LNCaP clone FGC (cell line): ENCODE data around the gene RPL22.

Experiments used
- DNase-seq: peaks from one replicate; pipeline ENCODE4 v3.0.0-alpha.2; 2011; ENCODE audit warnings: low read depth
- H3K4me3 ChIP-seq: 2 replicates; pipeline ENCODE4 v1.5.1; 2011; ENCODE audit warnings: mild to moderate bottlenecking, low read depth, low read length, control low read depth
- TF ChIP-seq, protein P1 (sequence below): IDR thresholded peaks from 2 replicates; pipeline ENCODE4 v1.5.1; 2012; ENCODE audit warnings: mild to moderate bottlenecking; ENCODE audit not compliant: control insufficient read depth, insufficient read depth; ENCODE audit errors: extremely low read depth

Gene RPL22

DNA sequence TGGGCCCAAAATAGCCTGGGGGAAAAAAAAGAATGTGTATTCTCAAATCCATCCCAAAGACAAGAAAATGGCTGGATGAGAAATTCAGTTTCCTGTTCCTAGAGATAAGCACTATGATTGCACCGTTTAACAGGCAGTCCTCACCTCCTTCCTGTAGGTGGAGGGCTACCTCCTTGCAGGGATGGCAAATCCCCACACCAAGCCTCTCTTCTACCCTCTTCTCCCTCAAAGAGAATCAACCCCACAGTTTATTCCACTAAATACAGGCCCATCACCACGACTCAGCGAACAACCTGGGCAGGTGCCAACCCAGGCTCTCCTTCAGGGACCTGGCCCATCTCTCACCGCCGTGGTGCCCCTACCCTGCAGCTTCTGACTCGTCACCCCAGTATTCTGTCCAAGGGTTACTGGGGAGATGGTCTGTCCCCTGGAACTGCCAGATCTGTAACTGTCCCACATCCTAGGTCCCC lies 15.8 kb downstream of the RPL22 start:
- H3K4me3 ChIP-seq = no peak overlapping the region
- no peak for DNase-seq
- TF ChIP-seq, protein P1, sequence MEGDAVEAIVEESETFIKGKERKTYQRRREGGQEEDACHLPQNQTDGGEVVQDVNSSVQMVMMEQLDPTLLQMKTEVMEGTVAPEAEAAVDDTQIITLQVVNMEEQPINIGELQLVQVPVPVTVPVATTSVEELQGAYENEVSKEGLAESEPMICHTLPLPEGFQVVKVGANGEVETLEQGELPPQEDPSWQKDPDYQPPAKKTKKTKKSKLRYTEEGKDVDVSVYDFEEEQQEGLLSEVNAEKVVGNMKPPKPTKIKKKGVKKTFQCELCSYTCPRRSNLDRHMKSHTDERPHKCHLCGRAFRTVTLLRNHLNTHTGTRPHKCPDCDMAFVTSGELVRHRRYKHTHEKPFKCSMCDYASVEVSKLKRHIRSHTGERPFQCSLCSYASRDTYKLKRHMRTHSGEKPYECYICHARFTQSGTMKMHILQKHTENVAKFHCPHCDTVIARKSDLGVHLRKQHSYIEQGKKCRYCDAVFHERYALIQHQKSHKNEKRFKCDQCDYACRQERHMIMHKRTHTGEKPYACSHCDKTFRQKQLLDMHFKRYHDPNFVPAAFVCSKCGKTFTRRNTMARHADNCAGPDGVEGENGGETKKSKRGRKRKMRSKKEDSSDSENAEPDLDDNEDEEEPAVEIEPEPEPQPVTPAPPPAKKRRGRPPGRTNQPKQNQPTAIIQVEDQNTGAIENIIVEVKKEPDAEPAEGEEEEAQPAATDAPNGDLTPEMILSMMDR = no peak

DNA sequence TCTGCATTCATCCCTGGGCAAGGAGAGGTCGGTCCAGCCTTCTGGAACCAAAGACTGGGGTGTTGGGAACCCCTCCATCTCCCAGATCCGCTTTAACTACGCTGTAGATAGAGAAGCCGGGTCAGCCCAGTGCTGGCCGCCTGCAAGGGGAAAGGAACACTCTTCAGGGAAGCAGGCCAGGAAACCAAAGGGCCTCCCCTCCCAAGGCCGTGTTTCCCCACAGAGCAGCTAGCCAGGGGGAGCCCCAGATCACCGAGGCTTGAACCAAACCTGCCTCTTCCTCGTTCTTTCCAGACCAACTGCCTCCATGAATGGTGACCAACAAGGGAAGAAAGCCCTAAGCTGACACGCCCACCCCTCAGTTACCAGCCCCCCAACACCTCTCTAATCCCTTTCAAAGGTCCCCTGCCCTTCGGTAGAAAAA lies 18.0 kb downstream of the RPL22 start:
- TF ChIP-seq, protein P1 = no peak
- DNase-seq = no peak
- no peak overlapping the region for H3K4me3 ChIP-seq

DNA sequence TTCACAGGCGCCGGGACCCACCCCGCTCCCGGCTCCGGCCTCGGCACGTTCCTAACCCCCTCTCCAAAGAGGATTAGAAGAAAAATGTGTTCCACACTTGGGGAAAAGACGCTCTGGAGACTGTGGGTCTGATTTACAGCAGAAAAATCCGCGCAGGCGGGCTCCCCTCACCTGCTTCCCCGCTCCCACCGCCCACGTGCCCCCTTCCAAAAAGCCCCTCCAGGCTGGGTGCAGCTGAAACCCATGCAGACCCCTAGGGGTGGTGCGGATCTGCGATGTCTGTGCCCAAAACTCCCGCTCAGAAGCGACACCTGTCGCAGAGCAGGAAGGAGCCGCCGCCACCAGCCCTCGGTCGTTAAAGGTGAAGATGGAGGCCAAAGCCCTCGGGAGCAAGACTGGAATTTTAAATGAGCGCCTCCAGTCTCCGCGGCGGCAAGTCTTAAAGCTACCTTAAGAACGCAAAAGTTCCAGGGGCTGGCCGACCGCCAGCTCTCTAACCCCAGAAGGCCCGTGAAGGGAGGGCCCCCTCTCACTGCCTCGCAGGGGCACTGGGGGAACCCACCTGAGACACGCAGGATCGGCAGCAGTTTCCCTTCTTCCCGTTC lies 18.6 kb downstream of the RPL22 start:
- DNase-seq = no peak
- no peak overlapping the region for H3K4me3 ChIP-seq
- TF ChIP-seq, protein P1 = no peak

DNA sequence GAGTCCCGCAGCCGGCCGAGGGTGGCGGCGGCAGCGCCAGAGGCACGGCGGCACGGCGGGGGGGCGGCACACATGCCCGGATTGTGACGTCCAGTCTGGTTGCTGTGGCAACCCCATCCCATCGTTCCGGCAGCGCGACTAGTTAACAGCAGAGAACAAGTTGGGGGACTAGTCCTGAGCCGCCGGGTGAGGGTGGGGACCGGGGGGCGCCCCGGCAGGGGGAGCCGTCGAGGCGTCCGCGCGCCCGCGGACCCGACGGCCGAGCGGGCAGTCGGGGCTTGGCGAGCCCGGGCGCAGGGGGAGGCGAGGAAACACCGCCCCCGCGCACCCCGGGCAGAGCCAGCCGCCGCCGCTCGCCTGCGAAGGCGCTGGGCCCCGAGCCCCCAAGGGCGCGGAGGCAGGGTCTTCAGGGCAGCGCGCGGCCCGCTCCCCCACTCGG lies 19.1 kb downstream of the RPL22 start, which contains the start of gene CHD5:
CHD5 (minus strand) TSS at position 54 of the 439 bp plus-strand sequence. CDS start 298 bp downstream, outside the sequence.
- DNase-seq = no peak
- no peak within 1 kb of the TSS for H3K4me3 ChIP-seq
- TF ChIP-seq, protein P1 = no peak

DNA sequence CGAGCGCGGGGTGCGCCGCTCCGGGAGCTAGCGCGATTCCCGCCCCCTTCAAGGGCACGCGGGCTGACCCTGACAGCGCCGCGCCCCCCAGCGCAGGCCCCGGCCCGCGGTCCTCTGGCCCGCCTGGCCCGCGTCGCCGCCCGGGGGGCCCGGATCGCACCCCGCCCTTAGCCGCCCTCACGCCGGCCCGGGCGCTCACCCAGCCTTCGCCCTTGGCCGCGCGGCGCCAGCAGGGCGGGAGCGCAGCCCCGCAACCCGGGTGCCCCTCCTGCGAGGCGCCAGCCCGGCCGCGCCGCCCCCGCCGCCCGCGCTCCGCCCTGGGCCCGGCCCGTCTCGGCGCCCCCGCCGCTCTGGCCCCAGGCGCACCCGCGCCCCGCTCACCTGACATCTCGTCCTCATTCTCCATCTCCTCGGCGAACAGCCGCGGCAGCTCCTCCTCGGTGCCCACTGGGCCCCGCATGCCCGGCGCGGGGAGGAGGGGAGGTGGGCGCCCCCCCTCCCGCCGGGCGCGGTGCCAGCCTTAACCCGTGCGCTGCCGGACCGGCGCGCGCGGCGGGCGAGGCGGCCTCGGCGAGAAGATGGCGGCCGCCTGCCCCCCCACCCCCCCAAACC lies 19.7 kb downstream of the RPL22 start:
- no peak overlapping the region for H3K4me3 ChIP-seq
- DNase-seq = no peak
- TF ChIP-seq, protein P1 = no peak

DNA sequence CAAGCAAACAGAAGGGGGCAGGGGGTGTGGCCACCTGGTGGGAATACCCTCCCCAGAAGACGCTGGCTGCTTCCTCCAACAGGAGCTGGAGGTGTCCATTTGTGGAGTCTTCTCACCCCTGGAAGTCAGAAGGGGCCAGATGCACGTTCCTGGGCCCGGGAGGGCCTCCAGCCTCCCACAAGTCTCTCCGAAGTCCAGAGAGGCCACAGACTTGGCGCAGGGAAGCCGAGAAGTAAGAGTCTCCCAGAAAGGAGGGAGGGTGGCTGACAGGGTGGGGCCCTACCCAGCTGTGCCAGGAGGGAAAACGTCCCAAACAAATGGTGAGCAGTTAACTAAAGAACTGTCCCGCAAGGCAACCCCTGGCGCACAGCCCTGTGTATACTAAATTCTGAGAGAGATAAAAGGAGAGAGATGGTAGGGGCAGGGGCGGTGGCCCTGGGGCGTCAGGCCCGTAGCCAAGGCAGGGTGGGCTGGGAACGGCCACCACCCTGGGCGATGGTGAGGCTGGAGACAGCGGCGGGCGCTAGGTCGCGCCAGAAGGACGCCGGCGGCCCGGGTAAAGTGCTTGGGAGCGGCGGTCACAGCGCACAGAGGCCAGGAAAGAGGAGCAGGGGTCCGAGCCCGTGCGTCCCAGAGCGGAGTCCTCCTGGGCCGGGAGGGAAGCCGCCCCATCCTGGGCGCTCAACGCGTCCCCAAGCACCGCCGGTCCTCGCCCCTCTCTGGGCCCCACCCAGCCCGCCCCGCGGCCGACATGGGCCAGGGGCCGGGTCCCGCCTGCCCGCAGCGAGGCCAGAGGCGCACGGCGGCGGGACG lies 20.4 kb downstream of the RPL22 start:
- DNase-seq = no peak
- H3K4me3 ChIP-seq = no peak overlapping the region
- TF ChIP-seq, protein P1 = no peak
